Colonic mucosa (tissue), 4 donors: ENCODE data around the gene OSTC. TPM values are rescaled to one million over a fixed set of nuclear protein-coding genes. Genes with fewer than 3 reads are reported as not detected.

Source experiments
- DNase-seq: peaks from one replicate; pipeline ENCODE4 v3.0.0-alpha.2; 2020
- H3K27ac ChIP-seq: fragments of 200-600 bp; one replicate; pipeline ENCODE4 v1.8.0; 2021
- H3K27me3 ChIP-seq: fragments of 200-600 bp; one replicate; pipeline ENCODE4 v1.8.0; 2021
- H3K36me3 ChIP-seq: fragments of 200-600 bp; one replicate; pipeline ENCODE4 v1.8.0; 2021
- H3K4me1 ChIP-seq: fragments of 200-600 bp; one replicate; pipeline ENCODE4 v1.8.0; 2021; ENCODE audit warnings: mild to moderate bottlenecking
- H3K4me3 ChIP-seq: fragments of 200-600 bp; one replicate; pipeline ENCODE4 v1.8.0; 2021
- H3K9ac ChIP-seq, 2 donors: one replicate each; pipeline ENCODE4 v1.7.0; 2013; ENCODE audit warnings: control low read depth in 2 of 2, low read depth in 2 of 2, low read length in 2 of 2
- H3K9me3 ChIP-seq: fragments of 200-600 bp; one replicate; pipeline ENCODE4 v1.8.0; 2021
- intact Hi-C: fragments of 100-400 bp; cut with DNase I; formaldehyde crosslinking; loops from one replicate; pipeline ENCODE4 v1.14.1; 2022
- total RNA-seq, 2 donors: library from RNA; stranded (reverse); fragmentation: NEBNext Ultra II Directional in 1 of 2; extraction: Animal tissue kit (Norgen Biotek cat#: 25700) in 1 of 2; gene quantifications; one replicate each; pipeline ENCODE4 v1.2.1, GENCODE V29; 2021
- TF ChIP-seq, protein P1 (sequence below): fragments of 200-600 bp; IDR thresholded peaks from one replicate; pipeline ENCODE4 v1.8.0; 2022; ENCODE audit warnings: antibody characterized with exemption, mild to moderate bottlenecking
- donor health status: healthy.
- donor health status: DM: no; HTN: no; CAD: no.
- donor health status: DM: no; HTN: no; CAD: no.

OSTC gene
- total RNA-seq, 2 donors from 2014 or later: 81.4 to 93.7 TPM

GRCh38 chr4:108714880-108715279 lies 64.5 kb downstream of the OSTC start:
- TF ChIP-seq, protein P1, sequence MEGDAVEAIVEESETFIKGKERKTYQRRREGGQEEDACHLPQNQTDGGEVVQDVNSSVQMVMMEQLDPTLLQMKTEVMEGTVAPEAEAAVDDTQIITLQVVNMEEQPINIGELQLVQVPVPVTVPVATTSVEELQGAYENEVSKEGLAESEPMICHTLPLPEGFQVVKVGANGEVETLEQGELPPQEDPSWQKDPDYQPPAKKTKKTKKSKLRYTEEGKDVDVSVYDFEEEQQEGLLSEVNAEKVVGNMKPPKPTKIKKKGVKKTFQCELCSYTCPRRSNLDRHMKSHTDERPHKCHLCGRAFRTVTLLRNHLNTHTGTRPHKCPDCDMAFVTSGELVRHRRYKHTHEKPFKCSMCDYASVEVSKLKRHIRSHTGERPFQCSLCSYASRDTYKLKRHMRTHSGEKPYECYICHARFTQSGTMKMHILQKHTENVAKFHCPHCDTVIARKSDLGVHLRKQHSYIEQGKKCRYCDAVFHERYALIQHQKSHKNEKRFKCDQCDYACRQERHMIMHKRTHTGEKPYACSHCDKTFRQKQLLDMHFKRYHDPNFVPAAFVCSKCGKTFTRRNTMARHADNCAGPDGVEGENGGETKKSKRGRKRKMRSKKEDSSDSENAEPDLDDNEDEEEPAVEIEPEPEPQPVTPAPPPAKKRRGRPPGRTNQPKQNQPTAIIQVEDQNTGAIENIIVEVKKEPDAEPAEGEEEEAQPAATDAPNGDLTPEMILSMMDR: no peak
- Histone ChIP-seq H3K36me3 (no peaks in the 10 kb centered on the region), H3K27me3 (no peaks in the 10 kb centered on the region), H3K9me3 (no peaks in the 10 kb centered on the region), H3K27ac (no peak overlapping the region), H3K9ac (no peak overlapping the region), H3K4me3 (no peak overlapping the region), H3K4me1 (no peaks in the 10 kb centered on the region)
- intact Hi-C loops: no loop called here
- no peak for DNase-seq

GRCh38 chr4:108716340-108716739 lies 65.9 kb downstream of the OSTC start:
- Histone ChIP-seq H3K9ac (no peak overlapping the region), H3K9me3 (no peaks in the 10 kb centered on the region), H3K27ac (no peak overlapping the region), H3K4me1 (no peaks in the 10 kb centered on the region), H3K4me3 (no peak overlapping the region), H3K36me3 (no peaks in the 10 kb centered on the region), H3K27me3 (no peaks in the 10 kb centered on the region)
- intact Hi-C loops: no loop called here
- TF ChIP-seq, protein P1: no peak
- DNase-seq: no peak

DNA sequence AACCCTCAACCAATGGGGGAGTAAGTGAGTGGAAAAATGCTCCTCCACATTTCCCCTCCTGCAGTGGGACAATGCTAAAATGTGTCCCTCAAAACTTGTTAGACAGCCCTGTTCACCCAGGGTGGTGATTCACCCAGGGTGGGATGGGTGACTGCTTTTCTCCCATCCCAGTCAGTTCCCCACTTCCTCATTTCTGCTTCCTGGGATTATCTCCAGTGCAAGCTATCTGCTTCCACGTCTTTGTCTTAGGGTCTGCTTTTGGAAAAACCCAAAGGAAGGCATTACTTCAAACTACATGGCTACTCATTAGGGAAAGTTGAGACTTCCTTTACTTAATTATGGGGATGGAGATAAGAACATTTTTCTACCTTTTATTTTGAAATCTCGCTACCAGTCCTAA lies 67.0 kb downstream of the OSTC start:
- no peak overlapping the region for H3K4me3 ChIP-seq
- H3K27ac ChIP-seq: no peak overlapping the region
- no peaks in the 10 kb centered on the region for H3K36me3 ChIP-seq
- H3K9me3 ChIP-seq: no peaks in the 10 kb centered on the region
- intact Hi-C loops: no loop called here
- no peaks in the 10 kb centered on the region for H3K4me1 ChIP-seq
- H3K27me3 ChIP-seq: no peaks in the 10 kb centered on the region
- no peak for DNase-seq
- TF ChIP-seq, protein P1: no peak
- no peak overlapping the region for H3K9ac ChIP-seq

Other genes with a start within 250 kb of the OSTC start
- 1,000 to 10,000 TPM in 1 of 2 donors, 100 to 1,000 TPM in 1; 838 to 1,046 TPM for gene RPL34, start 30.0 kb upstream of the OSTC start, total RNA-seq
- gene ETNPPL, start 112.5 kb downstream of the OSTC start, total RNA-seq: not detected